Stomach (tissue), 9 donors: ENCODE results near the gene EPHA6. TPM values are rescaled to one million over a fixed set of nuclear protein-coding genes. Genes with fewer than 3 reads are reported as not detected.

Experiments used
- DNase-seq, 2 donors: peaks; one replicate each; pipeline versions ENCODE4 v3.0.0 to v3.0.0-alpha.2; 2013 to 2019
- H3K27ac ChIP-seq, 5 donors: fragments of 200-600 bp in 4 of 5; sonication (generic) in 4 of 5; one replicate each; pipeline ENCODE4 v1.5.1; 2013 to 2019; ENCODE audit warnings: mild to moderate bottlenecking in 1 of 5, moderate library complexity in 1 of 5
- H3K27me3 ChIP-seq, 3 donors: fragments of 200-600 bp; sonication (generic); one replicate each; pipeline ENCODE4 v1.5.1; 2017 to 2019; ENCODE audit warnings: mixed run types in 1 of 3
- H3K36me3 ChIP-seq, 4 donors: fragments of 200-600 bp; sonication (generic); 1 replicate in 3 of 4; 2 replicates in 1 of 4; pipeline ENCODE4 v1.5.1; 2016 to 2019
- H3K4me1 ChIP-seq, 4 donors: fragments of 200-600 bp; sonication (generic); one replicate each; pipeline ENCODE4 v1.5.1; 2016 to 2019
- H3K4me3 ChIP-seq, 4 donors: fragments of 200-600 bp; sonication (generic) in 3 of 4; one replicate each; pipeline ENCODE4 v1.5.1; 2016 to 2019; ENCODE audit warnings: mild to moderate bottlenecking in 1 of 4
- H3K9me3 ChIP-seq, 4 donors: fragments of 200-600 bp; sonication (generic); one replicate each; pipeline ENCODE4 v1.5.1; 2016 to 2019
- CTCF ChIP-seq, 7 experiments: fragments of 450-650 bp in 4 of 7; fragments of 200-600 bp in 3 of 7; sonication (generic) in 3 of 7; IDR thresholded peaks; one replicate each; pipeline ENCODE4 v1.5.1; 2016 to 2019; ENCODE audit warnings: antibody characterized with exemption in 7 of 7, control low read depth in 2 of 7, mild to moderate bottlenecking in 1 of 7
- EP300 ChIP-seq: sonication (generic); formaldehyde crosslinking; IDR thresholded peaks from one replicate; pipeline ENCODE4 v1.6.1; 2017; ENCODE audit warnings: antibody characterized with exemption
- POLR2A ChIP-seq, 4 donors: fragments of 450-650 bp; IDR thresholded peaks; one replicate each; pipeline ENCODE4 v1.6.1; 2016; ENCODE audit warnings: antibody characterized with exemption in 4 of 4, control low read depth in 2 of 4, mild to moderate bottlenecking in 1 of 4, moderate library complexity in 1 of 4
- POLR2AphosphoS5 ChIP-seq, 3 donors: sonication (generic); formaldehyde crosslinking; IDR thresholded peaks; one replicate each; pipeline ENCODE4 v1.6.1; 2016; ENCODE audit warnings: antibody characterized with exemption in 3 of 3
- WGBS, 5 donors: extraction: QIAGEN DNeasy Blood & Tissue Kit in 3 of 5; methylation state at CpG; one replicate each; pipeline versions ENCODE4 v1.1.5 to v1.1.7; 2013 to 2018; 5-methylcytosine and 5-hydroxymethylcytosine counted together
- intact Hi-C: fragments of 100-400 bp; cut with DNase I; formaldehyde crosslinking; loops from one replicate; pipeline ENCODE4 v1.15.1; 2023; ENCODE audit warnings: low total_unique reads
- polyA plus RNA-seq, 3 donors: library from polyadenylated mRNA; stranded (reverse); fragments of 200-250 nt; gene quantifications; one replicate each; pipeline ENCODE4 v1.2.3, GENCODE V29; 2013
- total RNA-seq, 5 donors: library from RNA; depleted of rRNA; stranded (reverse); fragments of >200 nt; gene quantifications; one replicate each; pipeline versions ENCODE4 v1.1.0 to v1.2.3, GENCODE V29; 2014 to 2016
- donor health status: healthy with polysubstance abuse.
- donor health status: Bipolar disorder and iron deficiency.
- donor health status: healthy.

Gene EPHA6
- total and polyA plus RNA-seq, 8 donors: 0.18 to 179 (median 14.7) TPM; not detected in 4

DNA sequence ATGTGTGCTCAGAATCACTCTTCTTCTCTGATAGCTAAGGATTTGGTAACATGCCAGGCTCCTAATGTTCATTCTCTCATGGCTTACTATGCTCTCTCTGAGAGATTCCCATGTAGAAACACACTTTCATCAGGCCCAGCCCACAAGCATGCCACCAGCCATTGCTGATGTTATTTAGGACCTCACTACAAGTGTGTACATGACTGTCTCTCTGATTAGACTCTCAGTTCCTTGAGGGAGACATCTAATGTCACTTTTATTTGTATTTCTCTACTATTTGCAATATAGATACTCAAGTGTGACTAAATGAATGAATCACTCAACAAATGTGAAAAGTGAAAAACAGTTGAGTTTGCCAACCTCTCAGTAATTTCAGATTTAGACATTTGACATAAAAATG, 865.8 kb downstream of the EPHA6 start:
- intact Hi-C loops: no loop called here
- no peak for DNase-seq
- no peak overlapping the region for H3K4me3 ChIP-seq
- H3K27me3 ChIP-seq: no peaks in the 10 kb centered on the region
- TF ChIP-seq POLR2AphosphoS5 (IDR thresholded peaks at IDR 0.05) (no peak), EP300 (no peak), CTCF (IDR thresholded peaks at IDR 0.05) (no peak), POLR2A (IDR thresholded peaks at IDR 0.05) (no peak)
- no peaks in the 10 kb centered on the region for H3K36me3 ChIP-seq
- H3K4me1 ChIP-seq: no peaks in the 10 kb centered on the region
- H3K27ac ChIP-seq: no peak overlapping the region
- H3K9me3 ChIP-seq: no peaks in the 10 kb centered on the region

DNA sequence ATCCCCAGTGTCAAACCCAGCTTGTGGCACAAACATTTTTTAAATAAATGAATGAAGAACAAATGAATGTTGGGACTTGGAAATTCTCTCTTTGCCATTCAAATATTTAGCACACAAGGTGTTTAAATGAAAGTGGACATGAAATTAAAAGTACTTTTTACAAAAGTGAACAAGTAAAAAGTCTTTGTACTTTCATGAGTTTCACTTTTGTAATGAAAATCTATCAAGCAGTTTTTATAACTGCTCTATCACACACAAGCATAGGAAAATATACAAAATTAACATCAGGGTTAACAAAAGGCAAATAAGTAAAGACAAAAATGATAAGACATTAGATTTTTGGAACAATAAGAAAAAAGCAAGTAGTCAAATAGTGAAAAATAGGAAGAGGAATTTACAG, 866.3 kb downstream of the EPHA6 start:
- no peak overlapping the region for H3K4me3 ChIP-seq
- no peaks in the 10 kb centered on the region for H3K27me3 ChIP-seq
- H3K4me1 ChIP-seq: no peaks in the 10 kb centered on the region
- no peak overlapping the region for H3K27ac ChIP-seq
- TF ChIP-seq POLR2A (IDR thresholded peaks at IDR 0.05) (no peak), POLR2AphosphoS5 (IDR thresholded peaks at IDR 0.05) (no peak), EP300 (no peak), CTCF (IDR thresholded peaks at IDR 0.05) (no peak)
- H3K9me3 ChIP-seq: no peaks in the 10 kb centered on the region
- no peak for DNase-seq
- no peaks in the 10 kb centered on the region for H3K36me3 ChIP-seq
- intact Hi-C loops: no loop called here

DNA sequence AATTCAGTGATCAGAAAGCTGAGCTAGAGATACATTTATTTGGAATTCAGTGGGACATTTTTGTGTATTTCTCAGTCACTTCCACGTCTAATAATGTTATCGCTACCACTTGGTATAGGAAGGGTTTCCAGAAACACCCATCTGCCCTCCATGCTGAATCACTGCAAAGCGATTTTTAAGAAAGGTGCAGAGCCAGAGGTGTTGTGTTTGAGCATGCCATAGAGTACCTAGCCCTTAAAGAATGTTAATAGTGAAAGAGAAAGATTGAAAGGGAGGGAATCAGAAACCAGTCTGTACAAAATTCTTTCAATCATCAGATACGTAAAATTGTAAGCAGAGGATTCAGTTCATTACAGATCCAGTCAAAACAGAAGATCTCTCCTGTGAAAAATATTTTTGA, 870.1 kb downstream of the EPHA6 start:
- no peak for DNase-seq
- 76 to 87% (median 83%) methylated on average over 4 of the region's 4 CpGs for whole genome bisulfite sequencing, 5 donors
- Histone ChIP-seq H3K36me3 (no peaks in the 10 kb centered on the region), H3K27me3 (no peaks in the 10 kb centered on the region), H3K27ac (no peak overlapping the region), H3K4me1 (no peaks in the 10 kb centered on the region), H3K4me3 (no peak overlapping the region), H3K9me3 (no peaks in the 10 kb centered on the region)
- TF ChIP-seq POLR2AphosphoS5 (IDR thresholded peaks at IDR 0.05) (no peak), EP300 (no peak), POLR2A (IDR thresholded peaks at IDR 0.05) (no peak), CTCF (IDR thresholded peaks at IDR 0.05) (no peak)
- intact Hi-C loops: no loop called here

- Histone ChIP-seq H3K9me3 (no peaks in the 10 kb centered on the region), H3K36me3 (no peaks in the 10 kb centered on the region), H3K27ac (no peak overlapping the region), H3K4me3 (no peak overlapping the region), H3K4me1 (no peaks in the 10 kb centered on the region), H3K27me3 (no peaks in the 10 kb centered on the region)
- TF ChIP-seq POLR2AphosphoS5 (IDR thresholded peaks at IDR 0.05) (no peak), CTCF (IDR thresholded peaks at IDR 0.05) (no peak)
- intact Hi-C loops: no loop called here
- no peak for DNase-seq
Observed at GRCh38 chr3:97686258-97686657, 871.9 kb downstream of the EPHA6 start.

DNA sequence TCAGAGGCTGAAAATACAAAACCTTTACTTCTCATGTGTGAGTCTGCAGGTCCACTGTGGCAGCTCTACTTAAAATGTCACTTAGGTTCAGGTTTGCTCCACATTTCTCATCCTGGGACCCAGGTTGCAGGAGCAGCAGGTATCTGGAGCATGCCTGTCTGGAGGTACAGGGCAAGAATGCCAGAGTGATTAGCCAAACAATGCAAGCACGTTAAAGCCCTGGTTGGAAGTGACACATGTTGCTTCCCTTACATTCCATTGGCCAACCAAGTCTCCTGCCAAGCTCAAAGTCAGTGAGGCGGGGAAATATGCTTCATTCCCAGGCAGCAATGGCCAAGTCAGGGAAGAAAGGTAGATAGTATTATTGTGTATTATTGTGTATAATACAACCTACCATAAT, 873.3 kb downstream of the EPHA6 start:
- no peak for DNase-seq
- Histone ChIP-seq H3K9me3 (no peaks in the 10 kb centered on the region), H3K27ac (no peak overlapping the region), H3K27me3 (no peaks in the 10 kb centered on the region), H3K4me1 (no peaks in the 10 kb centered on the region), H3K4me3 (no peak overlapping the region), H3K36me3 (no peaks in the 10 kb centered on the region)
- WGBS, 5 donors: 33 to 58% (median 45%) methylated on average over 2 of the region's 2 CpGs
- intact Hi-C loops: no loop called here
- no peak for TF ChIP-seq POLR2AphosphoS5 (IDR thresholded peaks at IDR 0.05)
- TF ChIP-seq CTCF (IDR thresholded peaks at IDR 0.05): no peak
- no peak for TF ChIP-seq EP300
- no peak for TF ChIP-seq POLR2A (IDR thresholded peaks at IDR 0.05)
